Measurements from ENCODE around the gene TRIO. TPM values are rescaled to one million over a fixed set of nuclear protein-coding genes. Genes with fewer than 3 reads are reported as not detected.
A peak's percentile ranks its signal among the peaks of the same experiment; 100 is the strongest.

Gene TRIO
- polyA plus RNA-seq, 1 donor (not counting 4 experiments of a cell fraction or from before 2014, with no cell fraction given), result 57.2 TPM

- no peaks in the 10 kb centered on the region for H3K9me3 ChIP-seq (ENCODE audit: control insufficient read depth, low read depth, low read length)
- peaks cover 21% of the 10 kb centered on the region for H3K79me2 ChIP-seq (ENCODE audit: control insufficient read depth, insufficient read depth, low read length)
- no peaks in the 10 kb centered on the region for H3K27me3 ChIP-seq (ENCODE audit: control insufficient read depth, extremely low read depth, insufficient read depth, low read length)
- no peak for DNase-seq (ENCODE audit: low read depth, low spot score)
- FAIRE-seq, result no peak
- dilution Hi-C loops (cut with MboI; ENCODE audit: extremely low pct_ligation_motif_present, low sequenced_read_pairs), result no loop called here
- peaks cover 37% of the 10 kb centered on the region in 2 experiments for H3K36me3 ChIP-seq (ENCODE audit: control insufficient read depth in 2 of 2, extremely low read depth in 1 of 2, insufficient read depth in 2 of 2, low read length in 2 of 2)
- peaks cover 16% of the 10 kb centered on the region for H3K4me1 ChIP-seq (ENCODE audit: control insufficient read depth, extremely low read depth, insufficient read depth, low read length)
- peak overlapping the region; percentile 12 for H3K27ac ChIP-seq (ENCODE audit: control insufficient read depth, insufficient read depth, low read length)
- no peak overlapping the region for H3K4me3 ChIP-seq (ENCODE audit: control insufficient read depth in 2 of 3, extremely low read depth in 1 of 3, insufficient read depth in 2 of 3, low read depth in 1 of 3, low read length in 3 of 3)
- H3K4me2 ChIP-seq (ENCODE audit: control insufficient read depth, extremely low read depth, insufficient read depth, low read depth, low read length), result peak overlapping the region; percentile 13
- H3K9ac ChIP-seq (ENCODE audit: control insufficient read depth, extremely low read depth, insufficient read depth, low read length), result no peak overlapping the region
- no peaks in the 10 kb centered on the region for H4K20me1 ChIP-seq (ENCODE audit: control insufficient read depth, extremely low read depth, insufficient read depth, low read length)
- no peaks in the 10 kb centered on the region for H3K9me1 ChIP-seq (ENCODE audit: control insufficient read depth, extremely low read depth, insufficient read depth, low read length)
- H2AFZ ChIP-seq (ENCODE audit: control insufficient read depth, low read length), result no peak overlapping the region
- TF ChIP-seq CTCF (optimal IDR thresholded peaks at IDR 0.05 in 1 of 3, IDR thresholded peaks at IDR 0.05 in 1 of 3, conservative IDR thresholded peaks at IDR 0.05 in 1 of 3; ENCODE audit: extremely low read depth in 1 of 3, insufficient read depth in 2 of 3, low read length in 3 of 3) (no peak), EZH2 (IDR thresholded peaks at IDR 0.05; ENCODE audit: low read length) (no peak)
These were observed 262.8 kb downstream of the TRIO start for GRCh38 chr5:14405706-14406553.

GRCh38 chr5:14406554-14406849, 263.4 kb downstream of the TRIO start:
- Histone ChIP-seq H3K9ac (ENCODE audit: control insufficient read depth, extremely low read depth, insufficient read depth, low read length) (peak overlapping the region; percentile 24), H3K9me3 (ENCODE audit: control insufficient read depth, low read depth, low read length) (no peaks in the 10 kb centered on the region), H2AFZ (ENCODE audit: control insufficient read depth, low read length) (no peak overlapping the region), H3K9me1 (ENCODE audit: control insufficient read depth, extremely low read depth, insufficient read depth, low read length) (no peaks in the 10 kb centered on the region), H3K36me3 (ENCODE audit: control insufficient read depth in 2 of 2, extremely low read depth in 1 of 2, insufficient read depth in 2 of 2, low read length in 2 of 2) (peaks cover 37% of the 10 kb centered on the region in 2 experiments), H3K79me2 (ENCODE audit: control insufficient read depth, insufficient read depth, low read length) (peaks cover 19% of the 10 kb centered on the region), H3K4me3 (ENCODE audit: control insufficient read depth in 2 of 3, extremely low read depth in 1 of 3, insufficient read depth in 2 of 3, low read depth in 1 of 3, low read length in 3 of 3) (no peak overlapping the region), H3K4me2 (ENCODE audit: control insufficient read depth, extremely low read depth, insufficient read depth, low read depth, low read length) (no peak overlapping the region), H4K20me1 (ENCODE audit: control insufficient read depth, extremely low read depth, insufficient read depth, low read length) (no peaks in the 10 kb centered on the region), H3K27ac (ENCODE audit: control insufficient read depth, insufficient read depth, low read length) (peak overlapping the region; percentile 48), H3K4me1 (ENCODE audit: control insufficient read depth, extremely low read depth, insufficient read depth, low read length) (peaks cover 16% of the 10 kb centered on the region), H3K27me3 (ENCODE audit: control insufficient read depth, extremely low read depth, insufficient read depth, low read length) (no peaks in the 10 kb centered on the region)
- dilution Hi-C loops (cut with MboI; ENCODE audit: extremely low pct_ligation_motif_present, low sequenced_read_pairs), result no loop called here
- FAIRE-seq, result peak; percentile 51
- no peak for TF ChIP-seq CTCF (optimal IDR thresholded peaks at IDR 0.05 in 1 of 3, IDR thresholded peaks at IDR 0.05 in 1 of 3, conservative IDR thresholded peaks at IDR 0.05 in 1 of 3; ENCODE audit: extremely low read depth in 1 of 3, insufficient read depth in 2 of 3, low read length in 3 of 3)
- no peak for TF ChIP-seq EZH2 (IDR thresholded peaks at IDR 0.05; ENCODE audit: low read length)
- no peak for DNase-seq (ENCODE audit: low read depth, low spot score)

Measured in keratinocyte (primary cell).